K562 (cell line): ENCODE data around the gene MAL.

Experiments
- FIP1L1 ChIP-seq: fragments of 200-400 bp; formaldehyde crosslinking; IDR thresholded peaks from 2 replicates; pipeline ENCODE4 v1.6.1; 2018; ENCODE audit warnings: mild to moderate bottlenecking, low read depth, low read length; ENCODE audit not compliant: poor library complexity, severe bottlenecking
- NFIC ChIP-seq: fragments of 450-650 bp; IDR thresholded peaks from 2 replicates; pipeline ENCODE4 v1.6.1; 2017; ENCODE audit warnings: mild to moderate bottlenecking, inconsistent platforms
- RBM17 ChIP-seq: fragments of 200-400 bp; formaldehyde crosslinking; IDR thresholded peaks from 2 replicates; pipeline ENCODE4 v1.6.1; 2017; ENCODE audit warnings: low read depth, mild to moderate bottlenecking, low read length, borderline replicate concordance
- SUPT5H ChIP-seq: fragments of 450-650 bp; IDR thresholded peaks from 2 replicates; pipeline ENCODE4 v1.6.1; 2016
- TF ChIP-seq, protein P1 (sequence below): sonication (generic); formaldehyde crosslinking; IDR thresholded peaks from 2 replicates; pipeline ENCODE4 v1.5.0; 2020; ENCODE audit warnings: missing genetic modification reagents

DNA sequence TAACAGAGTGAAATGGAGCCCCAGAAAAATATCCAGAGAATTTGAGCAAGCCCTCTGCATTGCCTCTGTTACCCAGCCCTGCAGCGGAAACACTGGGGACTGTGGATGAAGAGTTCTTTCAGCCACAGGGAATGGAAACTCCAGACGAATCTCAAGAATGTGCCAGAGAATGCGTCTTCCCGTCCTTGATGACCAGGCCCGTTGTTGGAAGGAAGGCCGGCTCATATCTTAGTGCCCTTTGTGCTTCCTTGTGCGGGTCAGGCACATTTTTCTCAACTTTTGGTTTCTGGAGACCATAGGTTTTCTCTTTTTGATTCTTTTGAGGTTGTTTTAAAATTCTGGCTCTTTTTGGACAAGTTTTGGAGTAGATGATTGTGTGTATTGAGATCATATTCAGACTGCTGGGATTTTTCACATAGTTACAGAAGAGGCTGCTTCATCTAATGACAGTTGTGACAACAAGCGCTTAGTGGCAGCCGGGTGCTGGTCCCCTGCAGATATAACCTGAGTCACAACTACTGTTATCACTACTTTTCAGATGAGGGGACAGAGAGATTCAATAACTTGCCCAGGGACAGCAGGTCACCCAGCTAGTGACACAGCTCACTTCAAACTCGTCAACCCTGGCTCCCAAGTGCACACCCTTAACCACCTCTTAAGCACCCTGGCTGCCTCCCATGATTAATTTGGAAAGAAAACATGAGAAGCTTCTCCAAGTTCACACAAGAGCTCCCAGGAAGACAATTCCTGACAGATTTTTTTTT is 15.7 kb downstream of the MAL start:
- TF ChIP-seq SUPT5H (no peak), FIP1L1 (no peak), RBM17 (no peak), NFIC (no peak)
- TF ChIP-seq, protein P1, sequence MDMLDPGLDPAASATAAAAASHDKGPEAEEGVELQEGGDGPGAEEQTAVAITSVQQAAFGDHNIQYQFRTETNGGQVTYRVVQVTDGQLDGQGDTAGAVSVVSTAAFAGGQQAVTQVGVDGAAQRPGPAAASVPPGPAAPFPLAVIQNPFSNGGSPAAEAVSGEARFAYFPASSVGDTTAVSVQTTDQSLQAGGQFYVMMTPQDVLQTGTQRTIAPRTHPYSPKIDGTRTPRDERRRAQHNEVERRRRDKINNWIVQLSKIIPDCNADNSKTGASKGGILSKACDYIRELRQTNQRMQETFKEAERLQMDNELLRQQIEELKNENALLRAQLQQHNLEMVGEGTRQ: no peak
